ENCODE measurements around the gene ATRN. TPM values are rescaled to one million over a fixed set of nuclear protein-coding genes. Genes with fewer than 3 reads are reported as not detected.

ATRN gene
- total and polyA plus RNA-seq, 2 of the 8 experiments (the other 6 are each of a cell fraction or from before 2014, with no cell fraction given), result 12.0 to 17.4 TPM

DNA sequence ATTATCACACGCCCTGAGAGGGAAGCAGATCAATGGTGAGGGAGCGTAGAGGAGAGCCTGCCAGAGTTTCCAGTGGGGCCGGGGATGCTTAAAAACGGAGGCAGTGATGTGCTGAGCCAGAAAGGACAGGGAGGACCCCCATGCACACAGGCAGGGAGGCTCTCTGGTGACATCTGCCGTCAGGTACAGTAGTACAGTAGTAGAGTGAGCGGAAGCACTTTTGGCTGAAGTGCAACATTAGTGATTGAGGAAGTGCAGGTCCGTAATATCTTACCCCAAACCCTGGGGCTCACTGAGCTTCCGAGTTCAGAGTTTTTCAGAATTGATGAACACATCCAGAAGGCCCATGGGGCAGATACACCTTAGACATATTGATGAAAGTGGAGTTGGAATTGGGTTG, 150.3 kb downstream of the ATRN start:
- Histone ChIP-seq H3K18ac (ENCODE audit: extremely low read depth, low read length) (no peak overlapping the region), H3K23ac (ENCODE audit: insufficient read length) (no peak overlapping the region), H3K27ac (ENCODE audit: low read depth, low read length) (no peak overlapping the region), H2AFZ (ENCODE audit: low read length) (no peak overlapping the region), H2BK120ac (replicated peaks; ENCODE audit: low read depth, low read length) (no peak overlapping the region), H2BK5ac (ENCODE audit: low read depth, low read length) (no peak overlapping the region), H3K79me1 (ENCODE audit: low read depth, low read length) (no peaks in the 10 kb centered on the region), H2BK15ac (ENCODE audit: low read length) (no peak overlapping the region), H3K9me3 (ENCODE audit: insufficient read depth in 2 of 2, low read depth in 1 of 2, low read length in 1 of 2) (no peaks in the 10 kb centered on the region), H3K4me3 (ENCODE audit: extremely low read depth in 1 of 4, insufficient read depth in 2 of 4, low read depth in 3 of 4, low read length in 4 of 4) (no peak overlapping the region), H2BK20ac (ENCODE audit: low read length) (no peak overlapping the region), H3K36me3 (ENCODE audit: control insufficient read depth in 2 of 4, insufficient read depth in 4 of 4, low read length in 3 of 4) (no peaks in the 10 kb centered on the region), H2AK5ac (ENCODE audit: low read depth, low read length) (no peak overlapping the region), H3K14ac (ENCODE audit: insufficient read length) (no peak overlapping the region), H3K9ac (replicated peaks in 1 of 4; ENCODE audit: extremely low read depth in 1 of 4, low read depth in 3 of 4, low read length in 3 of 4) (no peak overlapping the region), H3K27me3 (replicated peaks in 1 of 4; ENCODE audit: control insufficient read depth in 3 of 4, extremely low read depth in 1 of 4, insufficient read depth in 3 of 4, low read length in 3 of 4) (no peaks in the 10 kb centered on the region), H3K56ac (replicated peaks; ENCODE audit: insufficient read length, low read depth, low read length) (no peak overlapping the region), H4K20me1 (replicated peaks in 1 of 2; ENCODE audit: control insufficient read depth in 1 of 2, insufficient read depth in 2 of 2, low read length in 2 of 2) (no peaks in the 10 kb centered on the region), H3K79me2 (ENCODE audit: control insufficient read depth in 1 of 2, insufficient read depth in 2 of 2, low read length in 2 of 2) (no peaks in the 10 kb centered on the region), H4K91ac (replicated peaks; ENCODE audit: insufficient read length, low read length) (no peak overlapping the region), H2BK12ac (ENCODE audit: low read depth, low read length) (no peak overlapping the region), H3K4me2 (ENCODE audit: insufficient read depth in 1 of 2, low read depth in 2 of 2, low read length in 2 of 2) (no peak overlapping the region), H4K8ac (ENCODE audit: extremely low read depth, insufficient read depth, low read length) (no peak overlapping the region; the same call in 1 of the 2 replicates), H3K4ac (replicated peaks; ENCODE audit: insufficient read length, low read depth, low read length) (no peak overlapping the region), H3K4me1 (replicated peaks in 1 of 4; ENCODE audit: control insufficient read depth in 3 of 4, insufficient read depth in 4 of 4, low read length in 3 of 4) (no peaks in the 10 kb centered on the region), H3K23me2 (ENCODE audit: low read depth, low read length) (no peaks in the 10 kb centered on the region), H4K5ac (ENCODE audit: insufficient read length, low read depth, low read length) (no peak overlapping the region)
- TF ChIP-seq, protein P1, sequence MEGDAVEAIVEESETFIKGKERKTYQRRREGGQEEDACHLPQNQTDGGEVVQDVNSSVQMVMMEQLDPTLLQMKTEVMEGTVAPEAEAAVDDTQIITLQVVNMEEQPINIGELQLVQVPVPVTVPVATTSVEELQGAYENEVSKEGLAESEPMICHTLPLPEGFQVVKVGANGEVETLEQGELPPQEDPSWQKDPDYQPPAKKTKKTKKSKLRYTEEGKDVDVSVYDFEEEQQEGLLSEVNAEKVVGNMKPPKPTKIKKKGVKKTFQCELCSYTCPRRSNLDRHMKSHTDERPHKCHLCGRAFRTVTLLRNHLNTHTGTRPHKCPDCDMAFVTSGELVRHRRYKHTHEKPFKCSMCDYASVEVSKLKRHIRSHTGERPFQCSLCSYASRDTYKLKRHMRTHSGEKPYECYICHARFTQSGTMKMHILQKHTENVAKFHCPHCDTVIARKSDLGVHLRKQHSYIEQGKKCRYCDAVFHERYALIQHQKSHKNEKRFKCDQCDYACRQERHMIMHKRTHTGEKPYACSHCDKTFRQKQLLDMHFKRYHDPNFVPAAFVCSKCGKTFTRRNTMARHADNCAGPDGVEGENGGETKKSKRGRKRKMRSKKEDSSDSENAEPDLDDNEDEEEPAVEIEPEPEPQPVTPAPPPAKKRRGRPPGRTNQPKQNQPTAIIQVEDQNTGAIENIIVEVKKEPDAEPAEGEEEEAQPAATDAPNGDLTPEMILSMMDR (IDR thresholded peaks at IDR 0.05; ENCODE audit: control extremely low read depth in 1 of 3, insufficient read depth in 1 of 3, low read depth in 1 of 3, low read length in 3 of 3), result peak; percentile 32 to 49 (median 47); a peak in 3 of 4 replicates
- TF ChIP-seq RAD21 (IDR thresholded peaks at IDR 0.05 in 1 of 2, conservative IDR thresholded peaks at IDR 0.05 in 1 of 2; ENCODE audit: low read depth in 2 of 2, low read length in 2 of 2) (peak; percentile 52 to 55), JUND (IDR thresholded peaks at IDR 0.05; ENCODE audit: low read length) (no peak)
- ChIA-PET POLR2A (ENCODE audit: partially characterized antibody) (no interaction called here), CTCF (ENCODE audit: partially characterized antibody) (interaction anchor here (0.6 to 2.8 kb wide), 11 partner anchors 8 to 259 kb away, joined by 3 to 11 read pairs (median 4); no protein-coding TSS in a partner anchor)
- WGBS, 2 experiments (ENCODE audit: extremely low coverage in 1 of 2, insufficient coverage in 1 of 2, insufficient read length in 1 of 2, insufficient replicate concordance in 2 of 2, low coverage in 1 of 2, low lambda C conversion rate in 2 of 2, missing lambda C conversion rate in 1 of 2), result 76% methylated on average over 8 of the region's 8 CpGs; no CpG with 5 or more reads in 1 of the 2 experiments
- DNase-seq (ENCODE audit: low read depth in 1 of 2, low spot score in 2 of 2), result no peak
- FAIRE-seq, result no peak

Measured in H1 (cell line).